RPMI7951 (cell line): Measurements from ENCODE around the gene RILP. TPM values are rescaled to one million over a fixed set of nuclear protein-coding genes. Genes with fewer than 3 reads are reported as not detected.

Experiments
- DNase-seq: peaks from one replicate; pipeline ENCODE4 v3.0.0-alpha.2; 2012; ENCODE audit warnings: low read depth
- total RNA-seq: library from RNA; depleted of rRNA; stranded (reverse); fragments of >200 nt; shearing (Covaris generic); gene quantifications from 2 replicates; pipeline ENCODE4 v1.2.3, GENCODE V29; 2014

Gene RILP
- total RNA-seq, 1 experiment from 2014 or later: 8.8 TPM

GRCh38 chr17:1648173-1648962, 1.3 kb downstream of the RILP start:
- peak; percentile 17 for DNase-seq

GRCh38 chr17:1647802-1648171, 1.9 kb downstream of the RILP start:
- DNase-seq: no peak

DNA sequence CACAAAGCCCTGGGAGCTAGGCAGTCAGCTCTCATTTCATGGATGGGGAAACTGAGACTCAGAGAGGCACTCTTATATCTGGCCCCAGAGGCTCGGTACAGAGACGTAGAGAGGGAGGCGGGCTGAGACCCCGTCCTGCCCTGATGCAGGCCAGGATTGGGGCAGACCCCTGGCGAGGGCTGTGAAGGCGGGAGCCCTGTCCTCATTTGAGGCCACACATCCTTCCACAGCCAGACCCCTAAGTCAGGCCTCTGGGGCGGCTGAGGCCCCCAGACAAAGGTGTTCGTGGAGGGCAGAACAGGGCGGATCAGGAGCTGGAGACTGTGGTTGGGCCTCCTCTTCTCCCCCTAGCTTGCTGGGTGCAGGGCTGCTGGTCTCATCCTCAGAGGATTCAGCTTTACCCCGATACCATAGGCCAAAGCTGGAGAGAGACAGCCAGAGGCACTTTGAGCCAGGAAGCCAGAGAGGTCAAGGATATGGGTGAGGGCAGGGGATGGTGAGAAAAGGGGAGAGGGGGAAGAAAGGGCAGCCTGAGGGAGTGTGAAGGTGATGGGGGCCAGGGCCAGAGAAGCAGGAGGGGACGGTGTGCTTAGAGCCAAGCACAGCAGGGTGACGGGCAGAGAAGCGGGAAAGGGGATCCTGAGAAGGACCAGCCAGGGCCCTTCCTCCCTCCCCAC, 3.3 kb downstream of the RILP start:
- no peak for DNase-seq

DNA sequence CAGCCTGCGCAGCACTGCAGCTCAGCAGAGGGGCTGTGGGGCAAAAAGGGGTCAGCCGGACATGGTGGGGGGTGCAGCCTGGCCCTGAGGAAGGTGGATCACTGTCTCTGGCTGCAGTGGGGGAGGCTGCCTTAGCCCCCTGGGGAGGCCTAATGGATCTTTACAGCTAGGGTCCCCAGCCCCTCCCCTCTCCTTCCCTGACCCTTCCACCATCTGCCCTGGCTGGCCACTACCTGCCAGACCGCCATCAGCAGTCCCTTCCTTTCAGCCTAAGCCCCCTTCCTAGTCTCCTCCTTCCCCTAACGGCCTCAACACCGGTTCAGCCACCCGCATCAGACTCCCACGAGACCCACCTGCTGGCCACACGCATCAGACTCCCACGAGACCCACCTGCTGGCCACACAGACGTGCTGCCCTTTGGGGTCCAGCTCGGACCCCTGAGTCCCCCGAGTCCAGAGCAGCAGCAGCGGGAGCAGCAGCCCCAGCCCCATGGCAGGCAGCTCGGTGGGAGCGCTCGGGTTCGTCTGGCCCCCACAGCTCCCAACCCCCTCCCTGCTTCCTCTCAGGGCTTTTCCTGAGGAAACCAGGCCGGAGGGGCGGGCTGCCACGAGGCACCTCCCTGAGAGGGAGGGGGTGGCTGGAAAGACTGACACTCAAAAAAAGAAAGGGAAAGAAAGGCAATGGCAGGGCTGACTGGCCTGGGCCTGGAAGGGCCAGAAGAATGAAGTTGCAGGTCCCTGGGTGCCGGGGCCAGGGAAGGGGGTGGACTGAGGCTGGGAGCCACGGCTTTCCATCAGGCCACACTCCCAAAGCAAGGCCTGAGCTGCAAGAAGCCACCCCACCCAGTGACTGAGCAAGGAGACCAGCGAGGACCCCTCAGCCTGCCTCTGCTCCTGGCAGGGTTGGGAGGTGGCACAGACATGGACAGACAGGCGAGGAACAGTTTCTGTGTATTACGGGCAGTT, 4.2 kb downstream of the RILP start, which contains the start of gene SCARF1:
SCARF1 (minus strand) TSS at position 526 of the 965 bp plus-strand sequence; CDS start at position 491, 35 bp downstream.
- DNase-seq: no peak

- peak; percentile 41 for DNase-seq
Observed at GRCh38 chr17:1644493-1645206, 5.0 kb downstream of the RILP start.

DNA sequence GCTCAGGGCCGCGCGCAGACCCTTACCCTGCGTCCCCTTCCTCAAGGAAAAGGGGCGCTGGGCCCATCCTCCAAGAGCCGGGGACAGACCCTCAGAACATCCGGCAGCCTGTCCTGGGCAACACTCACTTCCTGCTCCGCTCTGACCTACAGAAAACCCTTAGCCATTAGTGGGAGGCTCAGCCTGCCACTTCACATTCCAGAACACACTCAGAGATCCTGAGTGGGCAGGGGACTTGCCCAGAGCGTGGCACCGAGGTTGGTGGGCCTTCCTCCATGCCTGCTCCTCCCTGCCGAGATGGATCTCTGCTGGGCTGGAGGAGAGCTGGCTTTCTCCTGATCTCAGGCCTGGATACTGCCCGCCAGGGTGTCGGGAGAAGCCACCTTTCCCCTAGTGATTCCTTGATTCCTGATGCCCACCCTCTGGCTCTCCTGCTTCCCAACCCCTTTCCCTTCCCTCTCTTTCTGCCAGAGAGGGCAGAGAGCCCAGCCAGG, 5.6 kb downstream of the RILP start:
- no peak for DNase-seq

- DNase-seq: peak; percentile 11
Observed at GRCh38 chr17:1643293-1643998, 6.2 kb downstream of the RILP start.

- no peak for DNase-seq
Observed at GRCh38 chr17:1641065-1641403, 8.6 kb downstream of the RILP start.

- DNase-seq: no peak
Observed at GRCh38 chr17:1640329-1641064, 9.2 kb downstream of the RILP start.

DNA sequence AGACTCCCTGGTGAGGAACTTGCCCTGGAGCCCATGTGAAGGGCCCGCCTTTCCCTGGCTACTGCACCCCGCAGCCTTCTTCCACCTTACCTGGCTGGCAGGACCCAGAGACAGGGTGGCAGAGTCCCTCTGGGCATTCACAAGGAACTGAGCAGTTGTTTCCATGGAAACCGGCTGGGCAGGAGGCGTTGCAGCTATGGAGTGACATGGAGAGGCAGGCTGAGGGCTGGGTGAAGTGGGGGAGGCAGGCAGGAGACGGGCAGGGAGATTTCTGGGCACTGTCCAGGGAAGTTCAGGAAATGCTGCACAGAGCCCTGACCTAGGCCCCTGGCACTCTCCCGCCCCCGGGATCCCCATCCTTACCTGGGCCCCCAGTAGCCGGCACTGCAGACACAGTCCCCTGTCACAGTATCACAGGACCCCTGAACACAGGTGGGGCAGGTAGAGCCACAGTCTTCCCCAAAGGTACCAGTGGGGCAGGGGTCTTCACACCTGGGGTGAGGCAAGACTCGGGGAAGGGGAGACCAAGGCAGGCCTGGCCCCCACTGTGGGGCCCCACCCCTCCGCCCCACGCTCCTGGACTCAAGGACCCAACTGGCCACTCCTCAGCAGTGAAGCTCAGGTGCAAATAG, 10.0 kb downstream of the RILP start:
- DNase-seq: no peak

- DNase-seq: no peak
Observed at GRCh38 chr17:1638624-1639300, 10.9 kb downstream of the RILP start.

GRCh38 chr17:1638171-1638590, 11.5 kb downstream of the RILP start:
- no peak for DNase-seq

DNA sequence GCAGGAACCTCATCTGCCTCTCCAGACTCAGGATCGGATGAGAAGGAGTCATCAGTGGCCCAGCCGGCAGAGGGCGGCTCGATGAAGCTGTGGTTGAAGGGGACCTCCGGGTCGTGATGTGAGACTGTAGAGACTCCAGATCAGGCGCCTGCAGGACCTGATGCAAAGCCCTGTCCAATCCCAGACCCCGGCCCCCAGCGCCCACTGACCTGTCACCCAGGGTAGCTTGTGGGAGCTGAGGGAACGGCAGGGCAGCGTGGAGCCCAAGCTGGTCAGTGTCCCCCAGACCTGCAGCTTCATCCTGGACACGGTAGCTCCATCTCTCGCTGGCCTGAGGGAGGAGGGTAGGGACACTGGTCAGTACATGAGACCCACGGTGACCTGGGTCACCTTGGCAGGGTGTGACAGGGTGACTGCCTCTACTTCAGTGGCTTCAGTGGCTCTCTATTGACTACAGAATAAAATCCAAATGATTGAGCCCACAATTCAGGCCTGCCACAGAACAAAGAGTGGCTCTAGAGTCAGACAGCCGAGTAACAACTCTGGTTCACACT, 12.9 kb downstream of the RILP start:
- DNase-seq: no peak

GRCh38 chr17:1635675-1636465, 13.8 kb downstream of the RILP start:
- DNase-seq: no peak

DNA sequence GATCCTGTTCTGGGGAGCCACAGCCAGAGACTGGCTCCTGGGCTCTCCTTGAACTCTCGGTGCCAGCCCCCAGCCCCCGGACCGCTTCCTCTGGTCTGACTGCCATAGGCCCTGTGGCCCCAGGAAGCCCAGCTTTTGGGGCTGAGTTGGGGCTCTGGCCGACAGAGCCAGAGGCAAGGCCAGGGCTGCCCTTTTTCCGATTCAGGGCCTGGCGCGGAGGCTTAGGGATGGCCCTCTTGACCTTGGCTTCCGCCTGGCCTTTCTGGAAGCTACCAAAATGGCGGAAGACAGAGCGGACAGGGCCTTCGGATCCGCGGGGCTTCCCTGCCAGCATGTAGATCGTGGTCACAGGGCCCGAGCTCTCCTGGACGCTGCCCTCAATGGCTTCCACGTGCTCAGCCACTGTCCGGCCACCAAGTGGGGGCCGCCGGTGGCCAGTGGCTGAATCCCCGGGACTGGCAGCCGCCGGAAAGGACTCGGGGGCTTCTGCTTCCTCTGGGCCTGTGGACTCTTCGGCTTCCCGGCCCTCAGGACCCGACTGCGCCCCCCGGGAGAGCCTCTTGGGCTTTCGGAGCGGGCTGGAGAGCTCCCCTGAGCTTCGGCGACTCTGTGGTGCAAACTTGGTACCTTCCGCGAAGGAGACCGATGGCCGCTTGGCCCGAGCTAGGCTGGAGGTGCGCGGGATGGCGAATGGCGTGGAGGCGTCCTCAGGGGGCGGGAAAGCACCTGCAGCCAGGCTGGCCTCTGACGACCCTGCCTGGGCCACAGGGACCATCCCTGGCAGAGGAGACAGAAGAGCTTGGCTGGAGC, 14.6 kb downstream of the RILP start:
- DNase-seq: no peak

DNA sequence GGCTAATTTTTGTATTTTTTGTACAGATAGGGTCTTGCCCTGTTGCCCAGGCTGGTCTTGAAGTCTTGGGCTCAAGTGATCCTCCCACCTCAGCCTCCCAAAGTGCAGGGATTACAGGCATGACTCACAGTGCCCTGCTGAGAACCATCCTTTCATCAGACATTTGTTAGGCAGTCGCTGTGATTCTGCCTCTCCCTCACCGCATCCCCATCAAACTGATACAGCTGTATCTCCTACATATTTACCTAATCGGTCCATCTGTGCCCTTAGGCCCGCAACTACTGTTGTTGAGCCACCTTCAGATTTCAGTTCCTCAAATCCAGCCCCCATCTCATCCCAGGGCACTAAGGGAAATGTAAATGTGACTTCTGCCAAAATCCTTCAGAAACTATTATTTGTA, 19.0 kb downstream of the RILP start:
- DNase-seq: no peak
